Panc1 (cell line): ENCODE measurements around the gene SV2C. TPM values are rescaled to one million over a fixed set of nuclear protein-coding genes. Genes with fewer than 3 reads are reported as not detected.

Experiments
- ATAC-seq: fragments of 200-7000 bp; cut with Tn5 transposase; 2 replicates; pipeline ENCODE4 v1.9.1; 2020; ENCODE audit warnings: mild to moderate bottlenecking, moderate library complexity
- BruUV-seq: library from RNA; stranded (reverse); fragments of 400-500 nt; replicated peaks from 2 replicates; lab custom pipeline; 2021; lab: Mats Ljungman, UMichigan
- CTCF ChIA-PET: fragments of 300-600 bp; sonication (Branson Sonifier 250); formaldehyde crosslinking; loops from one replicate; lab custom pipeline; 2022; ENCODE audit warnings: antibody characterized with exemption; lab: Charles Lee
- POLR2A ChIA-PET: fragments of 300-600 bp; sonication (Branson Sonifier 250); formaldehyde crosslinking; loops from one replicate; lab custom pipeline; 2022; ENCODE audit warnings: antibody characterized with exemption; lab: Charles Lee
- DNase-seq: peaks from one replicate; pipeline ENCODE4 v3.0.0-alpha.2; 2010; ENCODE audit warnings: low read depth, low spot score
- H3K27ac ChIP-seq: 2 replicates; pipeline ENCODE4 v1.5.1; 2011; ENCODE audit warnings: mild to moderate bottlenecking, low read length, inconsistent platforms
- H3K27me3 ChIP-seq: fragments of 200-500 bp; sonication (Bioruptor generic); 2 replicates; pipeline ENCODE4 v1.6.0; 2014; ENCODE audit warnings: low read length, inconsistent platforms; ENCODE audit not compliant: control insufficient read depth, insufficient read depth
- H3K36me3 ChIP-seq: fragments of 200-500 bp; sonication (Bioruptor generic); 2 replicates; pipeline ENCODE4 v1.5.1; 2014; ENCODE audit warnings: inconsistent platforms, mild to moderate bottlenecking, low read length, moderate library complexity; ENCODE audit not compliant: control insufficient read depth, insufficient read depth
- H3K4me1 ChIP-seq: 2 replicates; pipeline ENCODE4 v1.5.1; 2011; ENCODE audit warnings: inconsistent platforms, mild to moderate bottlenecking, low read length, moderate library complexity; ENCODE audit not compliant: control insufficient read depth, insufficient read depth
- H3K4me3 ChIP-seq, 2 experiments: 2 replicates each; pipeline ENCODE4 v1.5.1; 2011 to 2012; ENCODE audit warnings: low read depth in 2 of 2, low read length in 2 of 2, mild to moderate bottlenecking in 2 of 2, inconsistent platforms in 1 of 2, moderate library complexity in 1 of 2
- H3K9me3 ChIP-seq: fragments of 200-500 bp; sonication (Bioruptor generic); 2 replicates; pipeline ENCODE4 v1.5.1; 2014; ENCODE audit warnings: low read depth, mild to moderate bottlenecking, inconsistent platforms, low read length, moderate library complexity; ENCODE audit not compliant: control insufficient read depth, insufficient read depth
- CTCF ChIP-seq: fragments of 450-650 bp; IDR thresholded peaks from 2 replicates; pipeline ENCODE4 v1.5.1; 2017; ENCODE audit warnings: mild to moderate bottlenecking
- POLR2AphosphoS5 ChIP-seq: IDR thresholded peaks from 2 replicates; pipeline ENCODE4 v1.6.1; 2012; ENCODE audit warnings: mild to moderate bottlenecking, low read depth, low read length, moderate library complexity
- REST ChIP-seq, 2 experiments: IDR thresholded peaks; 2 replicates each; pipeline ENCODE4 v1.6.1; 2011 to 2012; ENCODE audit warnings: low read depth in 2 of 2, control low read depth in 1 of 2, low read length in 1 of 2, mild to moderate bottlenecking in 1 of 2, moderate library complexity in 1 of 2; ENCODE audit not compliant: insufficient read depth in 1 of 2
- SIN3A ChIP-seq: IDR thresholded peaks from 2 replicates; pipeline ENCODE4 v1.6.1; 2012; ENCODE audit warnings: low read depth, mild to moderate bottlenecking, low read length, moderate library complexity, borderline replicate concordance; ENCODE audit not compliant: insufficient read depth
- TCF7L2 ChIP-seq: IDR thresholded peaks from 2 replicates; pipeline ENCODE4 v1.6.1; 2011; ENCODE audit warnings: mild to moderate bottlenecking, low read depth, low read length, inconsistent platforms
- in situ Hi-C: cut with HindIII; loops from 2 replicates; pipeline ENCODE4 v1.10.0; 2016; ENCODE audit warnings: low sequenced_read_pairs, low pct_unique_long_range_greater_than_20kb
- intact Hi-C: fragments of 100-400 bp; cut with micrococcal nuclease; formaldehyde crosslinking; loops from one replicate; pipeline ENCODE4 v1.10.0; 2022; ENCODE audit not compliant: unreplicated experiment
- total RNA-seq: library from RNA; stranded (reverse); gene quantifications from one replicate; pipeline ENCODE4 v1.2.1, GENCODE V29; 2021; ENCODE audit not compliant: unreplicated experiment

Gene SV2C
- total RNA-seq, 1 experiment from 2014 or later: not detected

DNA sequence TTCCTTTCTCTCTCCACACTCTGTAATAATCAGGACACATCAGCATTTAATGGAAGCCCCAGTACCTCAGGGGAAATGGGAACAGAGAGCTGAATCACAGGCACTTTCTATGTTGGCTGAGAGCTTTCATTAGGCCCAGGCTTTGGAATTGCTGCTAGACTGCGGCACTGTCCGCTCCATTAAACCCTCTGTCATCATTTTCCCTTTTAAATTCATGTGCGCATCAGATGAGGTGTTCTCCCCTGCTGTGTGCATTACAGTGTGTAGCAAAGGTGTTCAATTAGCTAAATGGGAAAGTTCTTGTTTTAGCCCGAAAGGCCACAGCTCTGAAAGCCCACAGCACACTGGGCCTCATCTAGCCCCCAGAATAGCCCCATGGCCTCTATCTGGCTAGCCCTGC, 133.6 kb downstream of the SV2C start:
- DNase-seq: no peak
- H3K4me3 ChIP-seq: no peak overlapping the region
- POLR2A ChIA-PET: no interaction called here
- no peak for ATAC-seq
- CTCF ChIA-PET: no interaction called here
- in situ Hi-C loops: no loop called here
- H3K9me3 ChIP-seq: no peaks in the 10 kb centered on the region
- TF ChIP-seq TCF7L2 (no peak), CTCF (no peak), POLR2AphosphoS5 (no peak)
- no TSS peak for BruUV-seq
- no peak overlapping the region for H3K27ac ChIP-seq
- H3K27me3 ChIP-seq: peaks cover 11% of the 10 kb centered on the region
- intact Hi-C loops: no loop called here
- H3K4me1 ChIP-seq: no peaks in the 10 kb centered on the region
- H3K36me3 ChIP-seq: no peaks in the 10 kb centered on the region

GRCh38 chr5:76219636-76220035, 136.5 kb downstream of the SV2C start:
- Histone ChIP-seq H3K36me3 (no peaks in the 10 kb centered on the region), H3K27me3 (peaks cover 9% of the 10 kb centered on the region), H3K4me3 (no peak overlapping the region), H3K4me1 (no peaks in the 10 kb centered on the region), H3K27ac (no peak overlapping the region), H3K9me3 (no peaks in the 10 kb centered on the region)
- DNase-seq (no peak), ATAC-seq (no peak)
- CTCF ChIA-PET: no interaction called here
- TF ChIP-seq CTCF (no peak), REST (IDR thresholded peaks at IDR 0.05; ENCODE audit: insufficient read depth in 1 of 2, low read depth in 2 of 2, low read length in 1 of 2) (no peak), TCF7L2 (no peak), POLR2AphosphoS5 (no peak), SIN3A (no peak)
- no TSS peak for BruUV-seq
- intact Hi-C loops: no loop called here
- POLR2A ChIA-PET: no interaction called here
- in situ Hi-C loops: no loop called here
